H9 (cell line): Measurements from ENCODE around the gene ADGRF1. TPM values are rescaled to one million over a fixed set of nuclear protein-coding genes. Genes with fewer than 3 reads are reported as not detected.
A peak's percentile ranks its signal among the peaks of the same experiment; 100 is the strongest.

ENCODE experiments used
- DNase-seq: peaks from one replicate; pipeline ENCODE4 v3.0.0-alpha.2; 2017
- H2AFZ ChIP-seq: one replicate; pipeline ENCODE4 v1.6.1; 2013; ENCODE audit warnings: mild to moderate bottlenecking, low read length, control low read depth, moderate library complexity
- H2AK5ac ChIP-seq: 2 replicates; pipeline ENCODE4 v1.6.1; 2013; ENCODE audit warnings: low read length, control low read depth, mixed read lengths; ENCODE audit not compliant: insufficient read length
- H2BK120ac ChIP-seq: one replicate; pipeline ENCODE4 v1.6.1; 2013; ENCODE audit warnings: low read depth, mild to moderate bottlenecking, low read length, control low read depth, inconsistent platforms; ENCODE audit not compliant: poor library complexity, severe bottlenecking
- H2BK12ac ChIP-seq: 2 replicates; pipeline ENCODE4 v1.6.1; 2013; ENCODE audit warnings: low read length, control low read depth, mixed read lengths, low read depth; ENCODE audit not compliant: insufficient read length
- H2BK15ac ChIP-seq: 2 replicates; pipeline ENCODE4 v1.6.1; 2013; ENCODE audit warnings: low read depth, low read length, control low read depth
- H2BK20ac ChIP-seq: one replicate; pipeline ENCODE4 v1.6.1; 2013; ENCODE audit warnings: low read depth, mild to moderate bottlenecking, low read length, control low read depth, inconsistent platforms; ENCODE audit not compliant: poor library complexity, severe bottlenecking
- H2BK5ac ChIP-seq: 2 replicates; pipeline ENCODE4 v1.6.1; 2013; ENCODE audit warnings: low read length, control low read depth, mixed read lengths; ENCODE audit not compliant: insufficient read length
- H3K14ac ChIP-seq: 2 replicates; pipeline ENCODE4 v1.6.1; 2013; ENCODE audit warnings: low read length, control low read depth; ENCODE audit not compliant: insufficient read depth
- H3K18ac ChIP-seq: 2 replicates; pipeline ENCODE4 v1.6.1; 2013; ENCODE audit warnings: low read depth, mild to moderate bottlenecking, mixed read lengths, low read length, control low read depth; ENCODE audit not compliant: insufficient read length
- H3K23ac ChIP-seq: 2 replicates; pipeline ENCODE4 v1.6.1; 2013; ENCODE audit warnings: low read length, control low read depth, mixed read lengths, low read depth; ENCODE audit not compliant: insufficient read length
- H3K23me2 ChIP-seq: 2 replicates; pipeline ENCODE4 v1.6.1; 2013; ENCODE audit warnings: low read depth, mild to moderate bottlenecking, mixed read lengths, low read length, control low read depth; ENCODE audit not compliant: insufficient read length, poor library complexity, severe bottlenecking
- H3K27ac ChIP-seq: 2 replicates; pipeline ENCODE4 v1.5.1; 2013; ENCODE audit warnings: low read length, control low read depth, mixed read lengths, low read depth; ENCODE audit not compliant: insufficient read length
- H3K27me3 ChIP-seq: 2 replicates; pipeline ENCODE4 v1.6.1; 2013; ENCODE audit warnings: low read length, control low read depth, inconsistent platforms; ENCODE audit not compliant: insufficient read depth
- H3K4ac ChIP-seq: 2 replicates; pipeline ENCODE4 v1.6.1; 2013; ENCODE audit warnings: low read depth, mild to moderate bottlenecking, control low read depth, inconsistent platforms, low read length, moderate library complexity
- H3K4me1 ChIP-seq: 2 replicates; pipeline ENCODE4 v1.6.1; 2013; ENCODE audit warnings: low read length, control low read depth, inconsistent platforms; ENCODE audit not compliant: insufficient read depth
- H3K4me2 ChIP-seq: 2 replicates; pipeline ENCODE4 v1.6.1; 2013; ENCODE audit warnings: low read length, control low read depth, mixed read lengths; ENCODE audit not compliant: insufficient read length, insufficient read depth
- H3K56ac ChIP-seq: 2 replicates; pipeline ENCODE4 v1.6.1; 2013; ENCODE audit warnings: low read depth, mild to moderate bottlenecking, mixed read lengths, low read length, control low read depth; ENCODE audit not compliant: insufficient read length
- H3K79me1 ChIP-seq: 2 replicates; pipeline ENCODE4 v1.6.1; 2013; ENCODE audit warnings: low read depth, mild to moderate bottlenecking, moderate library complexity, low read length, control low read depth, inconsistent platforms; ENCODE audit not compliant: insufficient read depth, poor library complexity, severe bottlenecking
- H3K79me2 ChIP-seq: 2 replicates; pipeline ENCODE4 v1.6.1; 2013; ENCODE audit warnings: low read length, control low read depth, inconsistent platforms; ENCODE audit not compliant: insufficient read depth
- H3K9ac ChIP-seq: 2 replicates; pipeline ENCODE4 v1.6.1; 2013; ENCODE audit warnings: low read length, control low read depth, mixed read lengths; ENCODE audit not compliant: insufficient read length; ENCODE audit errors: extremely low read depth
- H3K9me3 ChIP-seq: one replicate; pipeline ENCODE4 v1.6.1; 2013; ENCODE audit warnings: low read depth, low read length, inconsistent platforms; ENCODE audit not compliant: control insufficient read depth
- H3T11ph ChIP-seq: one replicate; pipeline ENCODE4 v1.6.1; 2013; ENCODE audit warnings: mild to moderate bottlenecking, low read length, control low read depth, inconsistent platforms
- H4K20me1 ChIP-seq: one replicate; pipeline ENCODE4 v1.6.1; 2013; ENCODE audit not compliant: control insufficient read depth, insufficient read length, insufficient read depth
- H4K5ac ChIP-seq: 2 replicates; pipeline ENCODE4 v1.6.1; 2013; ENCODE audit warnings: low read depth, mild to moderate bottlenecking, mixed read lengths, low read length, control low read depth; ENCODE audit not compliant: insufficient read length
- H4K8ac ChIP-seq: replicated peaks from 2 replicates; pipeline ENCODE4 v1.6.1; 2013; ENCODE audit warnings: low read length, control low read depth, mixed read lengths, low read depth; ENCODE audit not compliant: insufficient read length
- H4K91ac ChIP-seq: 2 replicates; pipeline ENCODE4 v1.6.1; 2013; ENCODE audit warnings: low read depth, mild to moderate bottlenecking, moderate library complexity, mixed read lengths, low read length, control low read depth; ENCODE audit not compliant: insufficient read length
- H3K27ac Mint-ChIP-seq, 3 experiments: 2 replicates in 2 of 3; 3 replicates in 1 of 3; pipeline ENCODE4 v1.8.0; 2020 to 2021; ENCODE audit warnings: mixed read lengths in 3 of 3, mild to moderate bottlenecking in 1 of 3, moderate library complexity in 1 of 3
- H3K27me3 Mint-ChIP-seq: 2 replicates; pipeline ENCODE4 v1.8.0; 2021; ENCODE audit warnings: low read depth, mild to moderate bottlenecking, moderate library complexity, mixed read lengths
- H3K36me3 Mint-ChIP-seq, 3 experiments: 2 replicates in 2 of 3; 3 replicates in 1 of 3; pipeline ENCODE4 v1.8.0; 2020 to 2021; ENCODE audit warnings: low read depth in 3 of 3, mixed read lengths in 3 of 3; ENCODE audit not compliant: insufficient read depth in 1 of 3
- H3K4me1 Mint-ChIP-seq, 2 experiments: 2 replicates each; pipeline ENCODE4 v1.8.0; 2020; ENCODE audit warnings: mixed read lengths in 2 of 2
- H3K4me3 Mint-ChIP-seq, 2 experiments: 2 replicates in 1 of 2; 3 replicates in 1 of 2; pipeline ENCODE4 v1.8.0; 2020 to 2021; ENCODE audit warnings: mild to moderate bottlenecking in 2 of 2, mixed read lengths in 2 of 2, moderate library complexity in 1 of 2
- H3K9me3 Mint-ChIP-seq, 2 experiments: 2 replicates in 1 of 2; 3 replicates in 1 of 2; pipeline ENCODE4 v1.8.0; 2020; ENCODE audit warnings: mild to moderate bottlenecking in 2 of 2, mixed read lengths in 2 of 2, moderate library complexity in 1 of 2
- WGBS: extraction: QIAGEN DNeasy Blood & Tissue Kit; methylation state at CpG from one replicate; pipeline ENCODE4 v1.1.7; 2013; ENCODE audit warnings: missing lambda C conversion rate, low lambda C conversion rate, mixed read lengths; ENCODE audit not compliant: insufficient read length; ENCODE audit errors: extremely low coverage; 5-methylcytosine and 5-hydroxymethylcytosine counted together
- total RNA-seq: library from RNA; stranded (reverse); gene quantifications from 2 replicates; pipeline ENCODE4 v1.2.1, GENCODE V29; 2021
- TF ChIP-seq, protein P1 (sequence below): fragments of 200-600 bp; sonication (generic); conservative IDR thresholded peaks from 3 replicates; pipeline ENCODE4 v1.8.0; 2021; ENCODE audit warnings: antibody characterized with exemption, mild to moderate bottlenecking

The ADGRF1 gene
- total RNA-seq, 1 experiment from 2014 or later: not detected

DNA sequence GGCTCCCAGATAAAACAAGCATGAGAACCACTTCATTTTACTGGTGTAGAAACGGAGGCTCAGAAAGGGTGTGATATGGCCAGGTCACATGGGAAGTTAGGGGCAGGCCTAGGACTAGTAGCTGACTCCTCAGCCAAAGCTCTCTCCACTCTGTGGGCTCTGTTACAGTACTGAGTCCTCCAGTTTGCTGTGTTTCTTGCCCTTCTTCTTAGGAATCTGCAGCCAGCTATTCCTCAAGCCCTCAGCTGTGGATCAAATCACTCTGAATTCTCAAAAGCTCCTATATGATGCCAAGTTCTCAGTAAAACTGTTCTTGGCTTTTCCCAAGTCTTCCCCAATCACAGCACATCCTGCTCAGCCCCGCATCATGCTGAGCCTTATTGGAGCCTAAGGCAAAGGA lies 42.5 kb upstream of the ADGRF1 start:
- H4K5ac ChIP-seq: no peak overlapping the region
- H3K79me2 ChIP-seq: no peaks in the 10 kb centered on the region
- H3K23ac ChIP-seq: no peak overlapping the region
- Mint-ChIP-seq H3K9me3 (no peaks in the 10 kb centered on the region), H3K27ac (peak overlapping the region in 1 of 3 experiments; percentile 24; a peak in 1 of 7 replicates), H3K4me3 (no peak overlapping the region), H3K36me3 (no peaks in the 10 kb centered on the region), H3K27me3 (no peaks in the 10 kb centered on the region; the same call in 1 of the 2 replicates), H3K4me1 (0 out of 4 replicates have a peak, but pooled peaks cover 0 to 4% of the 10 kb centered on the region in 2 experiments)
- H3K27me3 ChIP-seq: no peaks in the 10 kb centered on the region
- no peak overlapping the region for H3K18ac ChIP-seq
- H3K4me2 ChIP-seq: no peak overlapping the region
- H4K91ac ChIP-seq: no peak overlapping the region
- H3K14ac ChIP-seq: no peak overlapping the region
- no peak overlapping the region for H2BK12ac ChIP-seq
- no peaks in the 10 kb centered on the region for H3K79me1 ChIP-seq
- H3K27ac ChIP-seq: no peak overlapping the region
- H3K56ac ChIP-seq: no peak overlapping the region
- no peak overlapping the region for H3K9ac ChIP-seq
- no peaks in the 10 kb centered on the region for H3K23me2 ChIP-seq
- TF ChIP-seq, protein P1, sequence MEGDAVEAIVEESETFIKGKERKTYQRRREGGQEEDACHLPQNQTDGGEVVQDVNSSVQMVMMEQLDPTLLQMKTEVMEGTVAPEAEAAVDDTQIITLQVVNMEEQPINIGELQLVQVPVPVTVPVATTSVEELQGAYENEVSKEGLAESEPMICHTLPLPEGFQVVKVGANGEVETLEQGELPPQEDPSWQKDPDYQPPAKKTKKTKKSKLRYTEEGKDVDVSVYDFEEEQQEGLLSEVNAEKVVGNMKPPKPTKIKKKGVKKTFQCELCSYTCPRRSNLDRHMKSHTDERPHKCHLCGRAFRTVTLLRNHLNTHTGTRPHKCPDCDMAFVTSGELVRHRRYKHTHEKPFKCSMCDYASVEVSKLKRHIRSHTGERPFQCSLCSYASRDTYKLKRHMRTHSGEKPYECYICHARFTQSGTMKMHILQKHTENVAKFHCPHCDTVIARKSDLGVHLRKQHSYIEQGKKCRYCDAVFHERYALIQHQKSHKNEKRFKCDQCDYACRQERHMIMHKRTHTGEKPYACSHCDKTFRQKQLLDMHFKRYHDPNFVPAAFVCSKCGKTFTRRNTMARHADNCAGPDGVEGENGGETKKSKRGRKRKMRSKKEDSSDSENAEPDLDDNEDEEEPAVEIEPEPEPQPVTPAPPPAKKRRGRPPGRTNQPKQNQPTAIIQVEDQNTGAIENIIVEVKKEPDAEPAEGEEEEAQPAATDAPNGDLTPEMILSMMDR: no peak
- H2BK120ac ChIP-seq: no peak overlapping the region
- DNase-seq: no peak
- no peak overlapping the region for H4K8ac ChIP-seq
- H4K20me1 ChIP-seq: no peaks in the 10 kb centered on the region
- H2AFZ ChIP-seq: no peak overlapping the region
- no peak overlapping the region for H2BK20ac ChIP-seq
- H2BK5ac ChIP-seq: no peak overlapping the region
- H3T11ph ChIP-seq: no peak overlapping the region
- H2BK15ac ChIP-seq: no peak overlapping the region
- WGBS: no CpG with 5 or more reads among the region's 2 CpGs
- H3K9me3 ChIP-seq: no peaks in the 10 kb centered on the region
- H3K4me1 ChIP-seq: no peaks in the 10 kb centered on the region
- H3K4ac ChIP-seq: no peak overlapping the region
- H2AK5ac ChIP-seq: no peak overlapping the region
